H9 (cell line): ENCODE measurements around the gene HIVEP1. TPM values are rescaled to one million over a fixed set of nuclear protein-coding genes. Genes with fewer than 3 reads are reported as not detected.

ENCODE experiments used
- DNase-seq: peaks from one replicate; pipeline ENCODE4 v3.0.0-alpha.2; 2017
- H2AFZ ChIP-seq: one replicate; pipeline ENCODE4 v1.6.1; 2013; ENCODE audit warnings: mild to moderate bottlenecking, low read length, control low read depth, moderate library complexity
- H2AK5ac ChIP-seq: 2 replicates; pipeline ENCODE4 v1.6.1; 2013; ENCODE audit warnings: low read length, control low read depth, mixed read lengths; ENCODE audit not compliant: insufficient read length
- H2BK120ac ChIP-seq: one replicate; pipeline ENCODE4 v1.6.1; 2013; ENCODE audit warnings: low read depth, mild to moderate bottlenecking, low read length, control low read depth, inconsistent platforms; ENCODE audit not compliant: poor library complexity, severe bottlenecking
- H2BK12ac ChIP-seq: 2 replicates; pipeline ENCODE4 v1.6.1; 2013; ENCODE audit warnings: low read length, control low read depth, mixed read lengths, low read depth; ENCODE audit not compliant: insufficient read length
- H2BK15ac ChIP-seq: 2 replicates; pipeline ENCODE4 v1.6.1; 2013; ENCODE audit warnings: low read depth, low read length, control low read depth
- H2BK20ac ChIP-seq: one replicate; pipeline ENCODE4 v1.6.1; 2013; ENCODE audit warnings: low read depth, mild to moderate bottlenecking, low read length, control low read depth, inconsistent platforms; ENCODE audit not compliant: poor library complexity, severe bottlenecking
- H2BK5ac ChIP-seq: 2 replicates; pipeline ENCODE4 v1.6.1; 2013; ENCODE audit warnings: low read length, control low read depth, mixed read lengths; ENCODE audit not compliant: insufficient read length
- H3K14ac ChIP-seq: 2 replicates; pipeline ENCODE4 v1.6.1; 2013; ENCODE audit warnings: low read length, control low read depth; ENCODE audit not compliant: insufficient read depth
- H3K18ac ChIP-seq: 2 replicates; pipeline ENCODE4 v1.6.1; 2013; ENCODE audit warnings: low read depth, mild to moderate bottlenecking, mixed read lengths, low read length, control low read depth; ENCODE audit not compliant: insufficient read length
- H3K23ac ChIP-seq: 2 replicates; pipeline ENCODE4 v1.6.1; 2013; ENCODE audit warnings: low read length, control low read depth, mixed read lengths, low read depth; ENCODE audit not compliant: insufficient read length
- H3K23me2 ChIP-seq: 2 replicates; pipeline ENCODE4 v1.6.1; 2013; ENCODE audit warnings: low read depth, mild to moderate bottlenecking, mixed read lengths, low read length, control low read depth; ENCODE audit not compliant: insufficient read length, poor library complexity, severe bottlenecking
- H3K27ac ChIP-seq: 2 replicates; pipeline ENCODE4 v1.5.1; 2013; ENCODE audit warnings: low read length, control low read depth, mixed read lengths, low read depth; ENCODE audit not compliant: insufficient read length
- H3K27me3 ChIP-seq: 2 replicates; pipeline ENCODE4 v1.6.1; 2013; ENCODE audit warnings: low read length, control low read depth, inconsistent platforms; ENCODE audit not compliant: insufficient read depth
- H3K4ac ChIP-seq: 2 replicates; pipeline ENCODE4 v1.6.1; 2013; ENCODE audit warnings: low read depth, mild to moderate bottlenecking, control low read depth, inconsistent platforms, low read length, moderate library complexity
- H3K4me1 ChIP-seq: 2 replicates; pipeline ENCODE4 v1.6.1; 2013; ENCODE audit warnings: low read length, control low read depth, inconsistent platforms; ENCODE audit not compliant: insufficient read depth
- H3K4me2 ChIP-seq: 2 replicates; pipeline ENCODE4 v1.6.1; 2013; ENCODE audit warnings: low read length, control low read depth, mixed read lengths; ENCODE audit not compliant: insufficient read length, insufficient read depth
- H3K56ac ChIP-seq: 2 replicates; pipeline ENCODE4 v1.6.1; 2013; ENCODE audit warnings: low read depth, mild to moderate bottlenecking, mixed read lengths, low read length, control low read depth; ENCODE audit not compliant: insufficient read length
- H3K79me1 ChIP-seq: 2 replicates; pipeline ENCODE4 v1.6.1; 2013; ENCODE audit warnings: low read depth, mild to moderate bottlenecking, moderate library complexity, low read length, control low read depth, inconsistent platforms; ENCODE audit not compliant: insufficient read depth, poor library complexity, severe bottlenecking
- H3K79me2 ChIP-seq: 2 replicates; pipeline ENCODE4 v1.6.1; 2013; ENCODE audit warnings: low read length, control low read depth, inconsistent platforms; ENCODE audit not compliant: insufficient read depth
- H3K9ac ChIP-seq: 2 replicates; pipeline ENCODE4 v1.6.1; 2013; ENCODE audit warnings: low read length, control low read depth, mixed read lengths; ENCODE audit not compliant: insufficient read length; ENCODE audit errors: extremely low read depth
- H3K9me3 ChIP-seq: one replicate; pipeline ENCODE4 v1.6.1; 2013; ENCODE audit warnings: low read depth, low read length, inconsistent platforms; ENCODE audit not compliant: control insufficient read depth
- H3T11ph ChIP-seq: one replicate; pipeline ENCODE4 v1.6.1; 2013; ENCODE audit warnings: mild to moderate bottlenecking, low read length, control low read depth, inconsistent platforms
- H4K20me1 ChIP-seq: one replicate; pipeline ENCODE4 v1.6.1; 2013; ENCODE audit not compliant: control insufficient read depth, insufficient read length, insufficient read depth
- H4K5ac ChIP-seq: 2 replicates; pipeline ENCODE4 v1.6.1; 2013; ENCODE audit warnings: low read depth, mild to moderate bottlenecking, mixed read lengths, low read length, control low read depth; ENCODE audit not compliant: insufficient read length
- H4K8ac ChIP-seq: replicated peaks from 2 replicates; pipeline ENCODE4 v1.6.1; 2013; ENCODE audit warnings: low read length, control low read depth, mixed read lengths, low read depth; ENCODE audit not compliant: insufficient read length
- H4K91ac ChIP-seq: 2 replicates; pipeline ENCODE4 v1.6.1; 2013; ENCODE audit warnings: low read depth, mild to moderate bottlenecking, moderate library complexity, mixed read lengths, low read length, control low read depth; ENCODE audit not compliant: insufficient read length
- H3K27ac Mint-ChIP-seq, 3 experiments: 2 replicates in 2 of 3; 3 replicates in 1 of 3; pipeline ENCODE4 v1.8.0; 2020 to 2021; ENCODE audit warnings: mixed read lengths in 3 of 3, mild to moderate bottlenecking in 1 of 3, moderate library complexity in 1 of 3
- H3K27me3 Mint-ChIP-seq: 2 replicates; pipeline ENCODE4 v1.8.0; 2021; ENCODE audit warnings: low read depth, mild to moderate bottlenecking, moderate library complexity, mixed read lengths
- H3K36me3 Mint-ChIP-seq, 3 experiments: 2 replicates in 2 of 3; 3 replicates in 1 of 3; pipeline ENCODE4 v1.8.0; 2020 to 2021; ENCODE audit warnings: low read depth in 3 of 3, mixed read lengths in 3 of 3; ENCODE audit not compliant: insufficient read depth in 1 of 3
- H3K4me1 Mint-ChIP-seq, 2 experiments: 2 replicates each; pipeline ENCODE4 v1.8.0; 2020; ENCODE audit warnings: mixed read lengths in 2 of 2
- H3K4me3 Mint-ChIP-seq, 2 experiments: 2 replicates in 1 of 2; 3 replicates in 1 of 2; pipeline ENCODE4 v1.8.0; 2020 to 2021; ENCODE audit warnings: mild to moderate bottlenecking in 2 of 2, mixed read lengths in 2 of 2, moderate library complexity in 1 of 2
- H3K9me3 Mint-ChIP-seq, 2 experiments: 2 replicates in 1 of 2; 3 replicates in 1 of 2; pipeline ENCODE4 v1.8.0; 2020; ENCODE audit warnings: mild to moderate bottlenecking in 2 of 2, mixed read lengths in 2 of 2, moderate library complexity in 1 of 2
- CTCF ChIP-seq: fragments of 200-600 bp; sonication (generic); conservative IDR thresholded peaks from 3 replicates; pipeline ENCODE4 v1.8.0; 2021; ENCODE audit warnings: antibody characterized with exemption, mild to moderate bottlenecking
- WGBS: extraction: QIAGEN DNeasy Blood & Tissue Kit; methylation state at CpG from one replicate; pipeline ENCODE4 v1.1.7; 2013; ENCODE audit warnings: missing lambda C conversion rate, low lambda C conversion rate, mixed read lengths; ENCODE audit not compliant: insufficient read length; ENCODE audit errors: extremely low coverage; 5-methylcytosine and 5-hydroxymethylcytosine counted together
- total RNA-seq: library from RNA; stranded (reverse); gene quantifications from 2 replicates; pipeline ENCODE4 v1.2.1, GENCODE V29; 2021

The HIVEP1 gene
- total RNA-seq, 1 experiment from 2014 or later = 44.2 TPM

- Histone ChIP-seq H4K8ac (no peak overlapping the region), H3K18ac (no peak overlapping the region), H3K9ac (no peak overlapping the region), H2BK15ac (no peak overlapping the region), H2BK5ac (no peak overlapping the region), H2AK5ac (no peak overlapping the region), H3K4me1 (no peaks in the 10 kb centered on the region), H3K79me2 (no peaks in the 10 kb centered on the region), H3K4me2 (no peak overlapping the region), H3K27ac (no peak overlapping the region), H2BK12ac (no peak overlapping the region), H3K79me1 (no peaks in the 10 kb centered on the region), H2BK20ac (no peak overlapping the region), H4K91ac (no peak overlapping the region), H4K5ac (no peak overlapping the region), H4K20me1 (no peaks in the 10 kb centered on the region), H3K14ac (no peak overlapping the region), H3K23me2 (no peaks in the 10 kb centered on the region), H3K9me3 (peaks cover 12% of the 10 kb centered on the region), H2AFZ (no peak overlapping the region), H3K27me3 (no peaks in the 10 kb centered on the region), H3K23ac (no peak overlapping the region), H3T11ph (no peak overlapping the region), H3K56ac (no peak overlapping the region), H2BK120ac (no peak overlapping the region), H3K4ac (no peak overlapping the region)
- no peak for TF ChIP-seq CTCF
- Mint-ChIP-seq H3K36me3 (peaks cover 39 to 51% (median 45%) of the 10 kb centered on the region in 3 experiments), H3K27me3 (no peaks in the 10 kb centered on the region), H3K27ac (no peak overlapping the region), H3K9me3 (peaks cover 11 to 17% of the 10 kb centered on the region in 2 experiments), H3K4me3 (no peak overlapping the region), H3K4me1 (peaks cover 7% of the 10 kb centered on the region in 2 experiments)
- no peak for DNase-seq
- no CpG with 5 or more reads among the region's 1 CpG for WGBS
Measured at GRCh38 chr6:12134581-12134980, 122.5 kb downstream of the HIVEP1 start.
